22Rv1 (cell line): Measurements from ENCODE around the gene ERFL.

Experiments used
- ZFX ChIP-seq: fragments of 450-650 bp; IDR thresholded peaks from 2 replicates; pipeline ENCODE4 v1.6.1; 2017; ENCODE audit warnings: antibody characterized with exemption, borderline replicate concordance
- TF ChIP-seq, protein P1 (sequence below): fragments of 450-650 bp; IDR thresholded peaks from 2 replicates; pipeline ENCODE4 v1.5.1; 2017; ENCODE audit warnings: mild to moderate bottlenecking

DNA sequence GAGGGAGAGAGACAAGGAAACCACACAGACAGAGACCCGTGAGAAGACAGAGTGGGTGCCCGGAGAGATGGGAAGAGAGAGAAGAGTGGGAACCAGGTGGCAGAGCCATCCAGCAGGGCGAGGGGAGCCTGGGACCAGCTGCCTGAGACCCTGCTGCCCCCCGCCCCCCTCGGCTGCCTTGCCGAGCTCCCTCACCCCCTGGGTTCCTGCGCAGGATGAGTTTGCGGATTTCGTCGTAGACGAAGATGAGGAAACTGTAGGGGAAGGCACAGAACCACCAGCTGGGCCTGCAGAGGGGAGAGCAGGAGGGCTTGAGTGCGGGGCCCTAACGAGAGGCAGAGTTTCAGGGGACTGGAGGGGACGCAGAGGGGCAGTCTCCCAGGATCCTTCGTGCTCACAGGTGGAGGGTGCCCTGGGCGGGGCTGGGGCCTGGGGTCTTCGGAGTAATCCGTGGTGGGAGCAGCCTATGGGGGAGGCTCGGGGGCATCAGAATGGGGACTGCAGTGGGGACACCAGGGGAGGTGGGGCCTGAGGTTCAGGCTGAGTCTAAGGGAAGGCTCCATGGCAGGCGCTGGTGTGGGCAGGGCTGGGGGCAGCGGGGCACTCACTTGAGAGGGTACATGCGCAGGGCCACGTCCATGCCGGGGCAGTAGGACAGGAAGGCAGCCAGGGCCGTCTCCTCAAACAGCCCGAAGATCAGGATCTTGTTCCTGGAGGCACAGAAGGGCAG is 39.0 kb upstream of the ERFL start:
- TF ChIP-seq, protein P1, sequence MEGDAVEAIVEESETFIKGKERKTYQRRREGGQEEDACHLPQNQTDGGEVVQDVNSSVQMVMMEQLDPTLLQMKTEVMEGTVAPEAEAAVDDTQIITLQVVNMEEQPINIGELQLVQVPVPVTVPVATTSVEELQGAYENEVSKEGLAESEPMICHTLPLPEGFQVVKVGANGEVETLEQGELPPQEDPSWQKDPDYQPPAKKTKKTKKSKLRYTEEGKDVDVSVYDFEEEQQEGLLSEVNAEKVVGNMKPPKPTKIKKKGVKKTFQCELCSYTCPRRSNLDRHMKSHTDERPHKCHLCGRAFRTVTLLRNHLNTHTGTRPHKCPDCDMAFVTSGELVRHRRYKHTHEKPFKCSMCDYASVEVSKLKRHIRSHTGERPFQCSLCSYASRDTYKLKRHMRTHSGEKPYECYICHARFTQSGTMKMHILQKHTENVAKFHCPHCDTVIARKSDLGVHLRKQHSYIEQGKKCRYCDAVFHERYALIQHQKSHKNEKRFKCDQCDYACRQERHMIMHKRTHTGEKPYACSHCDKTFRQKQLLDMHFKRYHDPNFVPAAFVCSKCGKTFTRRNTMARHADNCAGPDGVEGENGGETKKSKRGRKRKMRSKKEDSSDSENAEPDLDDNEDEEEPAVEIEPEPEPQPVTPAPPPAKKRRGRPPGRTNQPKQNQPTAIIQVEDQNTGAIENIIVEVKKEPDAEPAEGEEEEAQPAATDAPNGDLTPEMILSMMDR: no peak
- TF ChIP-seq ZFX: no peak
